Mesenchymal stem cell (in vitro differentiated cells and primary cell): Measurements from ENCODE around the gene TRPV4.

Experiments
- DNase-seq: peaks from one replicate; pipeline ENCODE4 v3.0.0-alpha.2; 2013
- H2AFZ ChIP-seq: one replicate; pipeline ENCODE4 v1.6.1; 2013; ENCODE audit warnings: low read depth, mild to moderate bottlenecking, control low read depth, inconsistent platforms, low read length, moderate library complexity
- H2AK5ac ChIP-seq: 2 replicates; pipeline ENCODE4 v1.6.1; 2013; ENCODE audit warnings: low read length, moderate library complexity, mild to moderate bottlenecking, inconsistent platforms; ENCODE audit not compliant: severe bottlenecking
- H2BK120ac ChIP-seq: one replicate; pipeline ENCODE4 v1.6.1; 2013; ENCODE audit warnings: low read depth, mild to moderate bottlenecking, inconsistent platforms, low read length, moderate library complexity
- H2BK12ac ChIP-seq, 2 experiments: one replicate each; pipeline ENCODE4 v1.6.1; 2013; ENCODE audit warnings: inconsistent platforms in 2 of 2, low read length in 2 of 2, mild to moderate bottlenecking in 2 of 2, moderate library complexity in 2 of 2, control low read depth in 1 of 2
- H2BK15ac ChIP-seq: one replicate; pipeline ENCODE4 v1.6.1; 2013; ENCODE audit warnings: mild to moderate bottlenecking, low read depth, inconsistent platforms; ENCODE audit not compliant: poor library complexity, severe bottlenecking
- H2BK5ac ChIP-seq: 2 replicates; pipeline ENCODE4 v1.6.1; 2013; ENCODE audit warnings: low read depth, mild to moderate bottlenecking, low read length, control low read depth, inconsistent platforms; ENCODE audit not compliant: poor library complexity, severe bottlenecking
- H3K14ac ChIP-seq, 2 experiments: one replicate each; pipeline ENCODE4 v1.6.1; 2013; ENCODE audit warnings: inconsistent platforms in 2 of 2, low read length in 2 of 2, control low read depth in 1 of 2, mild to moderate bottlenecking in 1 of 2, moderate library complexity in 1 of 2
- H3K18ac ChIP-seq, 2 experiments: one replicate each; pipeline ENCODE4 v1.6.1; 2013; ENCODE audit warnings: inconsistent platforms in 2 of 2, low read length in 2 of 2, control low read depth in 1 of 2, low read depth in 1 of 2, mild to moderate bottlenecking in 1 of 2
- H3K23ac ChIP-seq, 2 experiments: one replicate each; pipeline ENCODE4 v1.6.1; 2013; ENCODE audit warnings: inconsistent platforms in 2 of 2, low read length in 2 of 2, mild to moderate bottlenecking in 2 of 2, moderate library complexity in 2 of 2, control low read depth in 1 of 2
- H3K27ac ChIP-seq: 2 replicates; pipeline ENCODE4 v1.5.1; 2013; ENCODE audit warnings: mild to moderate bottlenecking, moderate library complexity, low read length, control low read depth, inconsistent platforms; ENCODE audit not compliant: poor library complexity, severe bottlenecking
- H3K27me3 ChIP-seq, 2 experiments: 2 replicates each; pipeline versions ENCODE4 v1.6.1 to v1.7.0; 2013; ENCODE audit warnings: low read length in 2 of 2, mild to moderate bottlenecking in 2 of 2, moderate library complexity in 2 of 2, control low read depth in 1 of 2, inconsistent platforms in 1 of 2; ENCODE audit not compliant: control insufficient read depth in 1 of 2, insufficient read depth in 1 of 2
- H3K36me3 ChIP-seq, 2 experiments: 2 replicates each; pipeline versions ENCODE4 v1.6.1 to v1.7.0; 2013; ENCODE audit warnings: low read length in 2 of 2, control low read depth in 1 of 2, inconsistent platforms in 1 of 2, low read depth in 1 of 2, mild to moderate bottlenecking in 1 of 2; ENCODE audit not compliant: insufficient read depth in 2 of 2, control insufficient read depth in 1 of 2
- H3K4ac ChIP-seq, 2 experiments: one replicate each; pipeline ENCODE4 v1.6.1; 2013; ENCODE audit warnings: inconsistent platforms in 2 of 2, low read length in 2 of 2, mild to moderate bottlenecking in 2 of 2, moderate library complexity in 2 of 2, control low read depth in 1 of 2, low read depth in 1 of 2
- H3K4me1 ChIP-seq: 2 replicates; pipeline ENCODE4 v1.6.1; 2013; ENCODE audit warnings: low read depth, low read length, control low read depth; ENCODE audit not compliant: control insufficient read depth, insufficient read depth
- H3K4me2 ChIP-seq: 2 replicates; pipeline ENCODE4 v1.6.1; 2013; ENCODE audit warnings: low read length, mild to moderate bottlenecking, inconsistent platforms; ENCODE audit not compliant: poor library complexity, severe bottlenecking
- H3K4me3 ChIP-seq, 2 experiments: 2 replicates each; pipeline versions ENCODE4 v1.5.1 to v1.7.0; 2013; ENCODE audit warnings: low read length in 2 of 2, mild to moderate bottlenecking in 2 of 2, control low read depth in 1 of 2, low read depth in 1 of 2; ENCODE audit not compliant: insufficient read depth in 1 of 2
- H3K79me1 ChIP-seq: replicated peaks from 2 replicates; pipeline ENCODE4 v1.6.1; 2013; ENCODE audit warnings: mild to moderate bottlenecking, control low read depth, low read length, inconsistent platforms; ENCODE audit not compliant: poor library complexity, severe bottlenecking
- H3K9ac ChIP-seq: 2 replicates; pipeline ENCODE4 v1.7.0; 2013; ENCODE audit warnings: mild to moderate bottlenecking, low read length, moderate library complexity
- H3K9me3 ChIP-seq: 2 replicates; pipeline ENCODE4 v1.7.0; 2013; ENCODE audit warnings: mild to moderate bottlenecking, low read length; ENCODE audit not compliant: control insufficient read depth
- H4K8ac ChIP-seq: one replicate; pipeline ENCODE4 v1.6.1; 2013; ENCODE audit warnings: inconsistent platforms, mild to moderate bottlenecking, low read length, moderate library complexity
- H4K91ac ChIP-seq: one replicate; pipeline ENCODE4 v1.6.1; 2013; ENCODE audit warnings: mild to moderate bottlenecking, low read length, inconsistent platforms
- WGBS: methylation state at CpG from one replicate; pipeline ENCODE4 v1.1.7; 2013; ENCODE audit warnings: mixed read lengths; 5-methylcytosine and 5-hydroxymethylcytosine counted together

TRPV4 gene

DNA sequence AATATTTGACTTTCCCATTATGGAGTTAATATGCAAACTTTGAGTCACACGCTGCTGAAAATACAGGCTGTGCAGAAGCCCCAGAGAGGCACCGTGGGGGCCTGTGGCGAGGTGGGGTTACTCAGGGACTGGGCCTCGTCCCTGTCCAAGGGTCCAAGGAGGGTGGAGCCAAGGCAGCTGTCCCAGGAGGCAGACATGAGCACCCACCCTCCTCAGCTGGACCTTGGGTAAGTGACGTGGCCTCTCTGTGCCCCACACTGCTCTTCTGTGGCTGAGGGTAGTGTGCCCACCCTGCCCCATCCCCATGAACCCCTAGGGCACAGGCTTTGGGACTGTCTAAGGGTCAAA is 80.2 kb downstream of the TRPV4 start:
- Histone ChIP-seq H3K4ac (no peak overlapping the region), H4K8ac (no peak overlapping the region), H3K9ac (no peak overlapping the region), H3K4me2 (no peak overlapping the region), H3K79me1 (no peaks in the 10 kb centered on the region), H2AFZ (no peak overlapping the region), H3K27ac (no peak overlapping the region), H2BK120ac (no peak overlapping the region), H2AK5ac (no peak overlapping the region), H3K18ac (no peak overlapping the region), H3K14ac (no peak overlapping the region), H4K91ac (no peak overlapping the region), H3K9me3 (peaks cover 31% of the 10 kb centered on the region), H3K4me1 (no peaks in the 10 kb centered on the region), H3K36me3 (no peaks in the 10 kb centered on the region), H3K4me3 (no peak overlapping the region), H3K23ac (no peak overlapping the region), H2BK15ac (no peak overlapping the region), H3K27me3 (peaks cover 10 to 17% of the 10 kb centered on the region in 2 experiments), H2BK5ac (no peak overlapping the region), H2BK12ac (no peak overlapping the region)
- no peak for DNase-seq
- 74% methylated on average over 5 of the region's 5 CpGs for WGBS

DNA sequence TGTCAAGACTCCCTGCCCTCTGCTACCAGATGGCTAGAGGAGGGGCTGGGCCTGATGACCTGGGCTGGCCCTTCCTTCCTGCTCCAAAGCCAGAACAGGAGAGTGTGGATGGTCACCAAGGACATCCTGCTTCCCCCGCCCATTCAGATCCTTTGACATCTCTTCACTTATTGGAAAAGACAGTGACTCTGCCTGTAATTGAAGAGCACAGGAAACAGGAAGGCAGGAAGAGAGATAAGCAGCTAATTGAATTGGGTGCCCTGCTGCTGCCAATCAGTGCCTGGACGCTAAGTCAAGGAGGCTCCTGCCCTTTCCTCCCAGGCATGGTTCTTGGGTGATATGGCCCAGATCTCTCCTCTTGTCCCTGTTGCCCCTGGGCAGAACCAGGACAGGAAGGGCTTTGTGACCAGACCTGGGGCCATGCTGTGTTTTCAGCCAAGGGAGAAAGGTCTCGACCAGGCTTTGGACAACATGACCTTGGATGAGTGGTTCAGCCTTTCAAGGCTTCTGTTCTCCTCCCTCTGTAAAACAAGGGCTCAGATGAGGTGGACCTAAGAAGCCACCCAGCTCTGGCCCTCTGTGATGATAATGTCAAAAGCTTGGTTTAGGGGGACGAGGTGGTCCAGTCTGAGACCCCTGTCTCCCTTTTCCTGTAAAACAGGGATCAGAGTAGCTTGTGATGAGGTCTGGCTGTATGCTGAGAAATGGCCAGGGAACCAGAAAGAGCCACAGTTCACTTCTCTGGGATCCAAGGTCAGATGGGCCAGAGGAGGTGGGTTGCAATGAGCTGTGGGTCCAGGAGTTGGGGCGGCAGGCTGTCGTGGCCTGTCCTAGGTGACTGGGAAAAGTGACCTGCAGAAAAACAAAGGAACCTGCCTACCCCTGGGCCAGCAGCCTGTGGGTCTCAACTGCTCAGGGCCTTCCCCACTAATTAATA is 80.8 kb downstream of the TRPV4 start:
- H3K9me3 ChIP-seq: peaks cover 29% of the 10 kb centered on the region
- H3K27ac ChIP-seq: no peak overlapping the region
- H2BK15ac ChIP-seq: no peak overlapping the region
- H4K8ac ChIP-seq: no peak overlapping the region
- WGBS: 44% methylated on average over 5 of the region's 6 CpGs
- H3K4me2 ChIP-seq: no peak overlapping the region
- no peak for DNase-seq
- H3K27me3 ChIP-seq: peaks cover 10 to 22% of the 10 kb centered on the region in 2 experiments
- H3K23ac ChIP-seq: no peak overlapping the region
- H2AK5ac ChIP-seq: no peak overlapping the region
- no peak overlapping the region for H4K91ac ChIP-seq
- H3K18ac ChIP-seq: no peak overlapping the region
- H3K9ac ChIP-seq: no peak overlapping the region
- H3K4me3 ChIP-seq: no peak overlapping the region
- H2BK12ac ChIP-seq: no peak overlapping the region
- no peaks in the 10 kb centered on the region for H3K36me3 ChIP-seq
- H3K14ac ChIP-seq: no peak overlapping the region
- H2AFZ ChIP-seq: no peak overlapping the region
- no peaks in the 10 kb centered on the region for H3K79me1 ChIP-seq
- no peak overlapping the region for H2BK5ac ChIP-seq
- no peak overlapping the region for H3K4ac ChIP-seq
- no peak overlapping the region for H2BK120ac ChIP-seq
- no peaks in the 10 kb centered on the region for H3K4me1 ChIP-seq

- Histone ChIP-seq H3K9me3 (peaks cover 3% of the 10 kb centered on the region), H2BK15ac (no peak overlapping the region), H3K4me1 (no peaks in the 10 kb centered on the region), H3K14ac (no peak overlapping the region), H3K4ac (no peak overlapping the region), H3K79me1 (no peaks in the 10 kb centered on the region), H3K23ac (no peak overlapping the region), H3K4me2 (no peak overlapping the region), H3K27ac (no peak overlapping the region), H3K27me3 (peaks cover 10 to 30% of the 10 kb centered on the region in 2 experiments), H4K8ac (no peak overlapping the region), H3K18ac (no peak overlapping the region), H2BK12ac (no peak overlapping the region), H3K36me3 (no peaks in the 10 kb centered on the region), H4K91ac (no peak overlapping the region), H2AK5ac (no peak overlapping the region), H2BK120ac (no peak overlapping the region), H2BK5ac (no peak overlapping the region), H3K9ac (no peak overlapping the region), H2AFZ (no peak overlapping the region), H3K4me3 (no peak overlapping the region)
- peak; percentile 15 for DNase-seq
- 69% methylated on average over 6 of the region's 8 CpGs for WGBS
Observed at GRCh38 chr12:109744986-109745942, 87.9 kb downstream of the TRPV4 start.

GRCh38 chr12:109744026-109744425 is 89.2 kb downstream of the TRPV4 start:
- no peaks in the 10 kb centered on the region for H3K9me3 ChIP-seq
- H2BK12ac ChIP-seq: no peak overlapping the region
- H4K8ac ChIP-seq: no peak overlapping the region
- no peak overlapping the region for H2BK5ac ChIP-seq
- no peaks in the 10 kb centered on the region for H3K79me1 ChIP-seq
- DNase-seq: no peak
- no peak overlapping the region for H2BK15ac ChIP-seq
- peaks cover 20 to 30% of the 10 kb centered on the region in 2 experiments for H3K27me3 ChIP-seq
- 94% methylated on average over 14 of the region's 14 CpGs for WGBS
- no peak overlapping the region for H2BK120ac ChIP-seq
- no peak overlapping the region for H3K18ac ChIP-seq
- no peak overlapping the region for H3K9ac ChIP-seq
- H4K91ac ChIP-seq: no peak overlapping the region
- no peaks in the 10 kb centered on the region for H3K36me3 ChIP-seq
- H3K4ac ChIP-seq: no peak overlapping the region
- H2AK5ac ChIP-seq: no peak overlapping the region
- no peak overlapping the region for H3K4me3 ChIP-seq
- no peak overlapping the region for H3K23ac ChIP-seq
- no peak overlapping the region for H2AFZ ChIP-seq
- H3K14ac ChIP-seq: no peak overlapping the region
- H3K27ac ChIP-seq: no peak overlapping the region
- peaks cover 2% of the 10 kb centered on the region for H3K4me1 ChIP-seq
- no peak overlapping the region for H3K4me2 ChIP-seq
